Esophagus muscularis mucosa (tissue), 4 donors: Measurements from ENCODE around the gene PCSK9. TPM values are rescaled to one million over a fixed set of nuclear protein-coding genes. Genes with fewer than 3 reads are reported as not detected.

Experiments
- DNase-seq: peaks from one replicate; pipeline ENCODE4 v3.0.0-alpha.2; 2017; ENCODE audit errors: extremely low spot score
- H3K27ac ChIP-seq, 4 donors: fragments of 200-600 bp; sonication (generic); replicated peaks in 1 of 4; 1 replicate in 3 of 4; 2 replicates in 1 of 4; pipeline ENCODE4 v1.5.1; 2016 to 2019; ENCODE audit warnings: mild to moderate bottlenecking in 1 of 4
- H3K27me3 ChIP-seq, 4 donors: fragments of 200-600 bp; sonication (generic); one replicate each; pipeline versions ENCODE4 v1.5.1 to v1.6.0; 2016 to 2019
- H3K36me3 ChIP-seq, 4 donors: fragments of 200-600 bp; sonication (generic); one replicate each; pipeline ENCODE4 v1.5.1; 2016 to 2019
- H3K4me1 ChIP-seq, 4 donors: fragments of 200-600 bp; sonication (generic); one replicate each; pipeline ENCODE4 v1.5.1; 2016 to 2019
- H3K4me3 ChIP-seq, 4 donors: fragments of 200-600 bp; sonication (generic); 1 replicate in 2 of 4; 2 replicates in 2 of 4; pipeline ENCODE4 v1.5.1; 2016 to 2019; ENCODE audit warnings: mild to moderate bottlenecking in 4 of 4, moderate library complexity in 1 of 4
- H3K9me3 ChIP-seq, 4 donors: fragments of 200-600 bp; sonication (generic); 1 replicate in 3 of 4; 2 replicates in 1 of 4; pipeline ENCODE4 v1.5.1; 2016 to 2019
- CTCF ChIP-seq, 3 experiments: fragments of 200-600 bp in 2 of 3; fragments of 450-650 bp in 1 of 3; sonication (generic) in 2 of 3; IDR thresholded peaks; one replicate each; pipeline ENCODE4 v1.5.1; 2017 to 2019; ENCODE audit warnings: antibody characterized with exemption in 3 of 3, mild to moderate bottlenecking in 2 of 3, moderate library complexity in 1 of 3
- EP300 ChIP-seq: sonication (generic); formaldehyde crosslinking; IDR thresholded peaks from one replicate; pipeline ENCODE4 v1.6.1; 2017; ENCODE audit warnings: antibody characterized with exemption
- POLR2A ChIP-seq: fragments of 450-650 bp; IDR thresholded peaks from one replicate; pipeline ENCODE4 v1.6.1; 2017; ENCODE audit warnings: antibody characterized with exemption, moderate library complexity, mild to moderate bottlenecking, low read depth
- POLR2AphosphoS5 ChIP-seq, 2 donors: sonication (generic); formaldehyde crosslinking; IDR thresholded peaks; one replicate each; pipeline ENCODE4 v1.6.1; 2017; ENCODE audit warnings: antibody characterized with exemption in 2 of 2
- WGBS: methylation state at CpG from one replicate; pipeline ENCODE4 v1.1.5; 2018; 5-methylcytosine and 5-hydroxymethylcytosine counted together
- intact Hi-C: fragments of 100-400 bp; cut with DNase I; formaldehyde crosslinking; loops from one replicate; pipeline ENCODE4 v1.15.1; 2023
- total RNA-seq, 4 donors: library from RNA; depleted of rRNA; stranded (reverse); fragments of >200 nt; gene quantifications; one replicate each; pipeline versions ENCODE4 v1.1.0 to v1.2.1, GENCODE V29; 2016

PCSK9 gene
- total RNA-seq, 4 donors from 2014 or later: 0.17 to 0.29 TPM; not detected in 2

- WGBS: 90% methylated on average over 31 of the region's 42 CpGs
- Histone ChIP-seq H3K27ac (no peak overlapping the region), H3K27me3 (no peaks in the 10 kb centered on the region), H3K9me3 (no peaks in the 10 kb centered on the region), H3K36me3 (no peaks in the 10 kb centered on the region), H3K4me3 (no peak overlapping the region), H3K4me1 (peaks cover 0 to 6% (median 5%) of the 10 kb centered on the region in 4 donors)
- DNase-seq: no peak
- intact Hi-C loops: no loop called here
- no peak for TF ChIP-seq EP300
- TF ChIP-seq CTCF (IDR thresholded peaks at IDR 0.05): no peak
- TF ChIP-seq POLR2A: no peak
These were observed 16.7 kb downstream of the PCSK9 start for GRCh38 chr1:55055951-55056631.

GRCh38 chr1:55056632-55056992 is 17.3 kb downstream of the PCSK9 start:
- no peaks in the 10 kb centered on the region for H3K27me3 ChIP-seq
- TF ChIP-seq CTCF (IDR thresholded peaks at IDR 0.05): no peak
- TF ChIP-seq POLR2AphosphoS5 (IDR thresholded peaks at IDR 0.05): no peak
- no peak for TF ChIP-seq EP300
- no peak for TF ChIP-seq POLR2A
- H3K36me3 ChIP-seq: no peaks in the 10 kb centered on the region
- 94% methylated on average over 12 of the region's 20 CpGs for WGBS
- H3K9me3 ChIP-seq: no peaks in the 10 kb centered on the region
- no peak overlapping the region for H3K4me3 ChIP-seq
- no peak for DNase-seq
- peaks cover 0 to 11% (median 10%) of the 10 kb centered on the region in 4 donors for H3K4me1 ChIP-seq
- no peak overlapping the region for H3K27ac ChIP-seq
- intact Hi-C loops: no loop called here

GRCh38 chr1:55057270-55057955 is 18.1 kb downstream of the PCSK9 start:
- no peak for TF ChIP-seq POLR2A
- TF ChIP-seq POLR2AphosphoS5 (IDR thresholded peaks at IDR 0.05): no peak
- TF ChIP-seq CTCF (IDR thresholded peaks at IDR 0.05): no peak
- TF ChIP-seq EP300: no peak
- no peak for DNase-seq
- no peak overlapping the region for H3K4me3 ChIP-seq
- no peaks in the 10 kb centered on the region for H3K9me3 ChIP-seq
- intact Hi-C loops: no loop called here
- no peaks in the 10 kb centered on the region for H3K27me3 ChIP-seq
- no peaks in the 10 kb centered on the region for H3K36me3 ChIP-seq
- WGBS: 92% methylated on average over 9 of the region's 15 CpGs
- H3K4me1 ChIP-seq: peaks cover 2 to 19% (median 18%) of the 10 kb centered on the region in 4 donors
- H3K27ac ChIP-seq: no peak overlapping the region

- no peak overlapping the region for H3K27ac ChIP-seq
- WGBS: 87% methylated on average over 3 of the region's 6 CpGs
- TF ChIP-seq CTCF (IDR thresholded peaks at IDR 0.05) (no peak), EP300 (no peak), POLR2A (no peak), POLR2AphosphoS5 (IDR thresholded peaks at IDR 0.05) (no peak)
- no peaks in the 10 kb centered on the region for H3K27me3 ChIP-seq
- H3K4me3 ChIP-seq: no peak overlapping the region
- no peaks in the 10 kb centered on the region for H3K9me3 ChIP-seq
- intact Hi-C loops: no loop called here
- no peak for DNase-seq
- no peaks in the 10 kb centered on the region for H3K36me3 ChIP-seq
- peaks cover 2 to 25% (median 22%) of the 10 kb centered on the region in 4 donors for H3K4me1 ChIP-seq
These were observed 18.6 kb downstream of the PCSK9 start for GRCh38 chr1:55057956-55058298.
